B cell (primary cell): Measurements from ENCODE around the gene CCNL1. TPM values are rescaled to one million over a fixed set of nuclear protein-coding genes. Genes with fewer than 3 reads are reported as not detected.

Experiments used
- ATAC-seq: fragments of 200-7000 bp; cut with Tn5 transposase; one replicate; pipeline ENCODE4 v1.10.0; 2021; ENCODE audit warnings: low read depth, mild to moderate bottlenecking, moderate number of reproducible peaks, moderate library complexity
- CTCF ChIA-PET: fragments of 350-600 bp; sonication (Branson Sonifier 250); formaldehyde crosslinking; loops from one replicate; lab custom pipeline; 2021; ENCODE audit warnings: antibody characterized with exemption, inconsistent platforms; lab: Charles Lee
- POLR2A ChIA-PET: fragments of 350-600 bp; sonication (Branson Sonifier 250); formaldehyde crosslinking; loops from one replicate; lab custom pipeline; 2021; ENCODE audit warnings: antibody characterized with exemption; lab: Charles Lee
- DNase-seq: peaks from one replicate; pipeline ENCODE4 v3.0.0; 2013
- H2AFZ ChIP-seq: 2 replicates; pipeline ENCODE4 v1.6.1; 2012; ENCODE audit warnings: mild to moderate bottlenecking, low read depth, low read length; ENCODE audit not compliant: insufficient read depth, poor library complexity, severe bottlenecking
- H3K27ac ChIP-seq, 2 donors: 1 replicate in 1 of 2; 2 replicates in 1 of 2; pipeline ENCODE4 v1.5.1; 2012 to 2013; ENCODE audit warnings: low read length in 2 of 2, mild to moderate bottlenecking in 2 of 2, moderate library complexity in 1 of 2
- H3K27me3 ChIP-seq, 4 experiments: fragments of 200-600 bp in 1 of 4; sonication (generic) in 1 of 4; replicated peaks in 1 of 4; 1 replicate in 2 of 4; 2 replicates in 2 of 4; pipeline versions ENCODE4 v1.6.1 to v1.7.0; 2013 to 2016; ENCODE audit warnings: low read length in 3 of 4, mild to moderate bottlenecking in 2 of 4, mixed read lengths in 1 of 4, moderate library complexity in 1 of 4; ENCODE audit not compliant: insufficient read depth in 4 of 4, control insufficient read depth in 3 of 4; ENCODE audit errors: control extremely low read depth in 1 of 4
- H3K36me3 ChIP-seq, 2 experiments: replicated peaks in 1 of 2; 1 replicate in 1 of 2; 2 replicates in 1 of 2; pipeline versions ENCODE4 v1.6.1 to v1.7.1; 2013; ENCODE audit warnings: low read length in 1 of 2; ENCODE audit not compliant: insufficient read depth in 2 of 2, control insufficient read depth in 1 of 2; ENCODE audit errors: control extremely low read depth in 1 of 2, extremely low read depth in 1 of 2
- H3K4me1 ChIP-seq, 2 donors: fragments of 200-600 bp in 1 of 2; sonication (generic) in 1 of 2; 1 replicate in 1 of 2; 2 replicates in 1 of 2; pipeline versions ENCODE4 v1.5.1 to v1.6.1; 2013 to 2017; ENCODE audit warnings: low read length in 2 of 2; ENCODE audit not compliant: control insufficient read depth in 2 of 2, insufficient read depth in 2 of 2
- H3K4me2 ChIP-seq: replicated peaks from 2 replicates; pipeline ENCODE3; 2012; ENCODE audit warnings: mild to moderate bottlenecking, low read depth, low read length; ENCODE audit not compliant: poor library complexity, severe bottlenecking
- H3K4me3 ChIP-seq, 5 experiments: fragments of 200-600 bp in 1 of 5; sonication (generic) in 1 of 5; 1 replicate in 3 of 5; 2 replicates in 2 of 5; pipeline versions ENCODE4 v1.5.1 to v1.7.0; 2011 to 2016; ENCODE audit warnings: low read length in 4 of 5, mild to moderate bottlenecking in 4 of 5, low read depth in 2 of 5, control low read depth in 1 of 5, moderate library complexity in 1 of 5; ENCODE audit not compliant: insufficient read depth in 1 of 5; ENCODE audit errors: control extremely low read depth in 1 of 5, extremely low read depth in 1 of 5
- H3K79me2 ChIP-seq: fragments of 200-600 bp; sonication (generic); one replicate; pipeline ENCODE4 v1.6.0; 2016; ENCODE audit warnings: low read length; ENCODE audit not compliant: control insufficient read depth, insufficient read depth
- H3K9ac ChIP-seq: fragments of 200-600 bp; sonication (generic); 2 replicates; pipeline ENCODE4 v1.6.1; 2017; ENCODE audit warnings: mild to moderate bottlenecking, low read length, moderate library complexity
- H3K9me3 ChIP-seq, 3 donors: one replicate each; pipeline versions ENCODE4 v1.6.1 to v1.7.1; 2013; ENCODE audit warnings: low read length in 2 of 3; ENCODE audit not compliant: control insufficient read depth in 2 of 3, insufficient read depth in 1 of 3; ENCODE audit errors: control extremely low read depth in 1 of 3
- H4K20me1 ChIP-seq: 2 replicates; pipeline ENCODE4 v1.6.0; 2012; ENCODE audit warnings: mild to moderate bottlenecking, low read length; ENCODE audit not compliant: insufficient read depth, control insufficient read depth, poor library complexity, severe bottlenecking
- H3K27ac Mint-ChIP-seq: one replicate; pipeline ENCODE4 v1.8.0; 2021; ENCODE audit warnings: mixed read lengths
- H3K27me3 Mint-ChIP-seq: one replicate; pipeline ENCODE4 v1.8.0; 2021; ENCODE audit warnings: mixed read lengths
- H3K4me1 Mint-ChIP-seq: one replicate; pipeline ENCODE4 v1.8.0; 2021; ENCODE audit warnings: mixed read lengths
- H3K4me3 Mint-ChIP-seq: one replicate; pipeline ENCODE4 v1.8.0; 2021; ENCODE audit warnings: mixed read lengths
- H3K9me3 Mint-ChIP-seq: one replicate; pipeline ENCODE4 v1.8.0; 2022; ENCODE audit warnings: mixed read lengths; ENCODE audit not compliant: insufficient read depth
- EZH2 ChIP-seq: IDR thresholded peaks from 2 replicates; pipeline ENCODE4 v1.6.1; 2012; ENCODE audit warnings: borderline replicate concordance, low read depth, mild to moderate bottlenecking, moderate library complexity, low read length; ENCODE audit not compliant: insufficient read depth, poor library complexity, severe bottlenecking
- WGBS: methylation state at CpG from one replicate; pipeline ENCODE4 v1.1.5; 2013; ENCODE audit warnings: missing lambda C conversion rate; ENCODE audit not compliant: insufficient coverage; 5-methylcytosine and 5-hydroxymethylcytosine counted together
- intact Hi-C: fragments of 100-400 bp; cut with micrococcal nuclease; formaldehyde crosslinking; loops from one replicate; pipeline ENCODE4 v1.10.0; 2022
- polyA plus RNA-seq: library from polyadenylated mRNA; depleted of rRNA; stranded (reverse); fragments of >200 nt; gene quantifications from 2 replicates; pipeline ENCODE4 v1.2.3, GENCODE V29; 2012
- total RNA-seq, 2 donors: library from RNA; stranded (reverse); fragments of 120-200 nt in 1 of 2; gene quantifications; 1 replicate in 1 of 2; 2 replicates in 1 of 2; pipeline versions ENCODE4 v1.2.3 to v1.2.4, GENCODE V29; 2013 to 2022
- TF ChIP-seq, protein P1 (sequence below): fragments of 200-600 bp; IDR thresholded peaks from one replicate; pipeline ENCODE4 v1.8.0; 2022; ENCODE audit warnings: antibody characterized with exemption, mild to moderate bottlenecking

Gene CCNL1
- total and polyA plus RNA-seq, 2 donors (not counting 1 experiment from before 2014, with no cell fraction given) = 322 to 655 TPM

- H3K4me1 Mint-ChIP-seq = peaks cover 25% of the 10 kb centered on the region
- Histone ChIP-seq H4K20me1 (no peaks in the 10 kb centered on the region), H3K4me3 (no peak overlapping the region), H3K27ac (no peak overlapping the region), H3K36me3 (no peaks in the 10 kb centered on the region), H3K27me3 (no peaks in the 10 kb centered on the region), H3K9ac (no peak overlapping the region), H3K79me2 (no peaks in the 10 kb centered on the region), H2AFZ (peak overlapping the region; percentile 34), H3K4me2 (no peak overlapping the region), H3K4me1 (peaks cover 3 to 29% of the 10 kb centered on the region in 2 donors), H3K9me3 (no peaks in the 10 kb centered on the region)
- H3K27me3 Mint-ChIP-seq = no peaks in the 10 kb centered on the region
- ChIA-PET CTCF (interaction anchor here (1.4 to 3.8 kb wide), 3 partner anchors 10 to 978 kb away, joined by 3 to 45 read pairs (median 7); no protein-coding TSS in a partner anchor), POLR2A (no interaction called here)
- ATAC-seq (no peak), DNase-seq (no peak)
- TF ChIP-seq, protein P1, sequence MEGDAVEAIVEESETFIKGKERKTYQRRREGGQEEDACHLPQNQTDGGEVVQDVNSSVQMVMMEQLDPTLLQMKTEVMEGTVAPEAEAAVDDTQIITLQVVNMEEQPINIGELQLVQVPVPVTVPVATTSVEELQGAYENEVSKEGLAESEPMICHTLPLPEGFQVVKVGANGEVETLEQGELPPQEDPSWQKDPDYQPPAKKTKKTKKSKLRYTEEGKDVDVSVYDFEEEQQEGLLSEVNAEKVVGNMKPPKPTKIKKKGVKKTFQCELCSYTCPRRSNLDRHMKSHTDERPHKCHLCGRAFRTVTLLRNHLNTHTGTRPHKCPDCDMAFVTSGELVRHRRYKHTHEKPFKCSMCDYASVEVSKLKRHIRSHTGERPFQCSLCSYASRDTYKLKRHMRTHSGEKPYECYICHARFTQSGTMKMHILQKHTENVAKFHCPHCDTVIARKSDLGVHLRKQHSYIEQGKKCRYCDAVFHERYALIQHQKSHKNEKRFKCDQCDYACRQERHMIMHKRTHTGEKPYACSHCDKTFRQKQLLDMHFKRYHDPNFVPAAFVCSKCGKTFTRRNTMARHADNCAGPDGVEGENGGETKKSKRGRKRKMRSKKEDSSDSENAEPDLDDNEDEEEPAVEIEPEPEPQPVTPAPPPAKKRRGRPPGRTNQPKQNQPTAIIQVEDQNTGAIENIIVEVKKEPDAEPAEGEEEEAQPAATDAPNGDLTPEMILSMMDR = no peak
- TF ChIP-seq EZH2 = no peak
- H3K27ac Mint-ChIP-seq = peak overlapping the region; percentile 37
- intact Hi-C loops = no loop called here
- no peaks in the 10 kb centered on the region for H3K9me3 Mint-ChIP-seq
- H3K4me3 Mint-ChIP-seq = no peak overlapping the region
- 63% methylated on average over 5 of the region's 8 CpGs for WGBS
Observed at GRCh38 chr3:157127831-157128767, 31.8 kb downstream of the CCNL1 start.

- Histone ChIP-seq H3K79me2 (no peaks in the 10 kb centered on the region), H3K4me2 (no peak overlapping the region), H3K4me1 (peaks cover 3 to 29% of the 10 kb centered on the region in 2 donors), H2AFZ (no peak overlapping the region), H3K36me3 (no peaks in the 10 kb centered on the region), H3K4me3 (no peak overlapping the region), H3K9ac (no peak overlapping the region), H3K9me3 (no peaks in the 10 kb centered on the region), H3K27me3 (no peaks in the 10 kb centered on the region), H4K20me1 (no peaks in the 10 kb centered on the region), H3K27ac (no peak overlapping the region)
- ATAC-seq (no peak), DNase-seq (no peak)
- CTCF ChIA-PET = interaction anchor here (0.6 to 3.8 kb wide), 4 partner anchors 10 to 980 kb away, joined by 3 to 45 read pairs (median 4); no protein-coding TSS in a partner anchor
- Mint-ChIP-seq H3K4me3 (no peak overlapping the region), H3K9me3 (no peaks in the 10 kb centered on the region), H3K27ac (no peak overlapping the region), H3K4me1 (peaks cover 25% of the 10 kb centered on the region), H3K27me3 (no peaks in the 10 kb centered on the region)
- TF ChIP-seq, protein P1 = no peak
- no peak for TF ChIP-seq EZH2
- POLR2A ChIA-PET = no interaction called here
- 97% methylated on average over 3 of the region's 5 CpGs for WGBS
- intact Hi-C loops = no loop called here
Observed at GRCh38 chr3:157127268-157127667, 32.7 kb downstream of the CCNL1 start.
